Fibroblast of lung (primary cell): Measurements from ENCODE around the gene VEGFC.

Experiments
- CTCF ChIP-seq, 2 donors: IDR thresholded peaks in 1 of 2; conservative IDR thresholded peaks in 1 of 2; 1 replicate in 1 of 2; 2 replicates in 1 of 2; pipeline ENCODE4 v1.5.1; 2011 to 2012; ENCODE audit warnings: low read length in 2 of 2, control low read depth in 1 of 2, inconsistent platforms in 1 of 2, low read depth in 1 of 2, mild to moderate bottlenecking in 1 of 2
- EZH2 ChIP-seq: IDR thresholded peaks from 2 replicates; pipeline ENCODE4 v1.5.1; 2012; ENCODE audit warnings: low read length, control low read depth, mild to moderate bottlenecking; ENCODE audit errors: missing control alignments

- no peak for TF ChIP-seq CTCF (conservative IDR thresholded peaks at IDR 0.05 in 1 of 2, IDR thresholded peaks at IDR 0.05 in 1 of 2; ENCODE audit: low read depth in 1 of 2, low read length in 2 of 2)
- TF ChIP-seq EZH2 = no peak
These were observed 51.5 kb downstream of the VEGFC start for GRCh38 chr4:176741253-176741652.
